DOHH2 (cell line): ENCODE data around the gene GTF2A1L.

ENCODE experiments used
- H3F3A ChIP-seq: fragments of 200-600 bp; sonication (generic), shearing (Covaris generic); 2 replicates; pipeline ENCODE4 v1.6.0; 2016; ENCODE audit warnings: antibody characterized with exemption, mild to moderate bottlenecking; ENCODE audit not compliant: control insufficient read depth, insufficient read depth
- H3K27ac ChIP-seq: fragments of 200-600 bp; sonication (generic); 2 replicates; pipeline ENCODE4 v1.5.1; 2014; ENCODE audit warnings: low read depth, mild to moderate bottlenecking, low read length, moderate library complexity
- H3K27me3 ChIP-seq: fragments of 200-600 bp; sonication (generic); 2 replicates; pipeline ENCODE4 v1.6.1; 2014; ENCODE audit warnings: mild to moderate bottlenecking, low read length, mixed read lengths; ENCODE audit not compliant: control insufficient read depth
- H3K36me3 ChIP-seq: fragments of 200-600 bp; sonication (generic); 2 replicates; pipeline ENCODE4 v1.6.1; 2014; ENCODE audit warnings: mild to moderate bottlenecking, low read length, moderate library complexity, mixed read lengths; ENCODE audit not compliant: control insufficient read depth
- H3K4me1 ChIP-seq: fragments of 200-600 bp; sonication (generic); 2 replicates; pipeline ENCODE4 v1.6.1; 2014; ENCODE audit warnings: mild to moderate bottlenecking, low read length, mixed read lengths; ENCODE audit not compliant: control insufficient read depth
- H3K4me2 ChIP-seq: fragments of 200-600 bp; sonication (generic); 2 replicates; pipeline ENCODE4 v1.6.0; 2014; ENCODE audit warnings: mild to moderate bottlenecking, low read length, moderate library complexity
- H3K4me3 ChIP-seq: fragments of 200-600 bp; sonication (generic); 2 replicates; pipeline ENCODE4 v1.5.1; 2014; ENCODE audit warnings: mild to moderate bottlenecking, low read length, mixed read lengths
- H3K79me2 ChIP-seq: fragments of 200-600 bp; sonication (generic); 2 replicates; pipeline ENCODE4 v1.6.1; 2014; ENCODE audit warnings: mild to moderate bottlenecking, low read length, mixed read lengths; ENCODE audit not compliant: control insufficient read depth
- H3K9me2 ChIP-seq: fragments of 200-600 bp; sonication (generic); replicated peaks from 2 replicates; pipeline ENCODE4 v1.6.1; 2014; ENCODE audit warnings: mild to moderate bottlenecking, low read length, mixed read lengths; ENCODE audit not compliant: control insufficient read depth
- H3K9me3 ChIP-seq: fragments of 200-600 bp; sonication (generic); 2 replicates; pipeline ENCODE4 v1.6.1; 2014; ENCODE audit warnings: antibody characterized with exemption, low read length, mixed read lengths; ENCODE audit not compliant: control insufficient read depth, insufficient read depth
- H4K20me1 ChIP-seq: fragments of 200-600 bp; sonication (generic); 2 replicates; pipeline ENCODE4 v1.6.0; 2014; ENCODE audit warnings: low read depth, mild to moderate bottlenecking, antibody characterized with exemption, low read length, moderate library complexity; ENCODE audit not compliant: control insufficient read depth, insufficient read depth
- CTCF ChIP-seq: fragments of 200-600 bp; sonication (generic); IDR thresholded peaks from one replicate; pipeline ENCODE4 v1.5.1; 2014; ENCODE audit warnings: antibody characterized with exemption, mild to moderate bottlenecking, low read depth, low read length; ENCODE audit not compliant: poor library complexity, severe bottlenecking
- EZH2phosphoT487 ChIP-seq: fragments of 200-600 bp; sonication (generic); IDR thresholded peaks from 2 replicates; pipeline ENCODE4 v1.6.1; 2017; ENCODE audit warnings: borderline replicate concordance, mild to moderate bottlenecking, antibody characterized with exemption, low read length, moderate library complexity, mixed read lengths

Gene GTF2A1L

GRCh38 chr2:48724278-48724677 is 106.6 kb downstream of the GTF2A1L start:
- TF ChIP-seq EZH2phosphoT487 (no peak), CTCF (no peak)
- no peaks in the 10 kb centered on the region for H3K79me2 ChIP-seq
- H3K9me2 ChIP-seq = no peaks in the 10 kb centered on the region
- H3K9me3 ChIP-seq = no peaks in the 10 kb centered on the region
- H4K20me1 ChIP-seq = no peaks in the 10 kb centered on the region
- H3K4me2 ChIP-seq = no peak overlapping the region
- H3K4me1 ChIP-seq = no peaks in the 10 kb centered on the region
- no peak overlapping the region for H3K4me3 ChIP-seq
- no peak overlapping the region for H3K27ac ChIP-seq
- no peaks in the 10 kb centered on the region for H3K27me3 ChIP-seq
- no peaks in the 10 kb centered on the region for H3F3A ChIP-seq
- H3K36me3 ChIP-seq = no peaks in the 10 kb centered on the region

DNA sequence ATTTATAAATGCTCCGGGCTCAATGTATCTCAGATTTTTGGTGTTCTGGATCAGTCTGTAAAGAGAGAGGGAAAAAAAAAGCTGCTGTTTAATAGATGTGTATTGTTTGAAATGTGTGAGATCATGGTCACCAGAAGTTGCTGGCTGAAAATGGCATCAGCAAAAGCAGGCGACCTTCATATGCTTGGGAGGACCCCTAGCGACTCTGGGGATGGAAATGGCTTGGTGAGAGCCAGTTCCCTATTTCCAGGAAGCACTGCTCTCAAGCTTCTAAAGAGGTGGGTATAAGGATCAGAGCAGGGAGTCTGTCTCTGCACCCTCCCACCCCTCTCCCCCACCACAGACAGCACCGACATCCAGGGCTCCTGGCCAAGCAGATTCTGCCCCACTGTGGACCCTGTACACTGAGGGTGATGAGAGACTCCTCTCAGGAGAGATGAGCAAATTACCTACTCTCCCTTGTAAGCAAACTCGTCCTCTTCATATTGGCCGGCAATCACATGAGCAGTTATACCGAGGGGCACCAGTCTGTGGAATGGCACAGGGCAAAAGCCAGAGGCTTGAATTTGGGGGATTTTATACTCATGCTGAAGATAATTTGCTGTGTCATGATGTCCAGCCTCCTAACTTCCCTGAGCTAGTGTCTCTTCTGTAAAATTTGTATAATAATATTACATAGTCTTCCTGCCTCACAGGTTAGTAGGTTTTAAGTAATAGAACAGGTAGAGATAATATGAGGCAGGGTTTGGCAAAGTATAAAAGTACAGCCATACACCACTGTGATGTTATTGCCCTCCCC is 108.2 kb downstream of the GTF2A1L start:
- Histone ChIP-seq H3K79me2 (no peaks in the 10 kb centered on the region), H3K27ac (no peak overlapping the region), H3K4me3 (no peak overlapping the region), H3K36me3 (no peaks in the 10 kb centered on the region), H4K20me1 (no peaks in the 10 kb centered on the region), H3K9me2 (no peaks in the 10 kb centered on the region), H3K27me3 (0 out of 2 replicates have a peak, but pooled peaks cover 2% of the 10 kb centered on the region), H3F3A (no peaks in the 10 kb centered on the region), H3K9me3 (no peaks in the 10 kb centered on the region), H3K4me1 (no peaks in the 10 kb centered on the region), H3K4me2 (no peak overlapping the region)
- TF ChIP-seq EZH2phosphoT487 (no peak), CTCF (no peak)

GRCh38 chr2:48727560-48727959 is 109.9 kb downstream of the GTF2A1L start:
- Histone ChIP-seq H4K20me1 (no peaks in the 10 kb centered on the region), H3F3A (no peaks in the 10 kb centered on the region), H3K4me3 (no peak overlapping the region), H3K27me3 (0 out of 2 replicates have a peak, but pooled peaks cover 2% of the 10 kb centered on the region), H3K36me3 (no peaks in the 10 kb centered on the region), H3K9me3 (no peaks in the 10 kb centered on the region), H3K4me2 (no peak overlapping the region), H3K79me2 (no peaks in the 10 kb centered on the region), H3K4me1 (no peaks in the 10 kb centered on the region), H3K9me2 (no peaks in the 10 kb centered on the region), H3K27ac (no peak overlapping the region)
- no peak for TF ChIP-seq EZH2phosphoT487
- peak; percentile 10 for TF ChIP-seq CTCF
